Activated T-cell treated with anti-CD3 and anti-CD28 coated beads for 4 hours (primary cell): ENCODE results near the gene FARSA.
"Not testable (repeated sequence)": the region's sequence is repeated elsewhere in the genome, so short reads cannot be mapped to it uniquely, and the experiment has no call there.

Experiments used
- DNase-seq: peaks from one replicate; pipeline ENCODE4 v3.0.0-alpha.2; 2020

FARSA gene

DNA sequence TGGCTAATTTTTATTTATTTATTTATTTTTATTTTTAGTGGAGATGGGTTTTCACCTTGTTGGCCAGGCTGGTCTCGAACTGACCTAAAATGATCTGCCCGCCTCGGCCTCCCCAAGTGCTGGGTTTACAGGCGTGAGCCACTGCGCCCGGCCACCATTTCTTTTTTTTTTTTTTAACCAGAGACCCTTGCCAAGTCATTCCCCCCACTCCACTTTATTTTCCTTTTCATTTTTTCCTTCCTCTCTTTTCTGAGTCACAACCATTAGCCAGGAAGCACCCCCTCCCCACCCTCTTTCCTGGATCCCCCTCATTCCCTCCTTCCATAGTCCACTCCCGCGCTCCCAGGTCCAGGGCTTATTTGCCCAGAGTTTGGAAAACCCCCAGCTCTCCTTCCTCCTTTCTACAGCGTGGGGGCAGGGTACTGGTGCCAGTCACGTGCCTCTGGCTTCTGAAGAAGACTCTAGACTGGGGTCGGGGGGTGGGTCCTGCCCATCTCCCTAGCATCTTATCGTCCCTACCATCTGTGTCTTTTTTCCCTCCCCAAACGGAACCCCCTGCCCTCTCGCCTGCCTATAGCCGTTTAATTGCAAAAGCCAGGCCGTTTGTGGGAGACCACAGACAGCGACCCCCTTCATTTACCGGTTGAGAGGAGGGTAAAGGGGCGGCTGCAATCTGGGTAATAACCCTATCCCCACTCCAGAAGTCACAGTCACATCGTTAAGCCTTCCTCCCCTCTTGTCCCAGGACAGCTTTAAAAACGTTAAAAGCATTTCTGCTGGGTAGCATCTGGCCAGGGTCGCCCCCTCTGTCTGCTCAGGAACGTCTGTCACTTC lies 3.8 kb upstream of the FARSA start:
- no peak for DNase-seq

DNA sequence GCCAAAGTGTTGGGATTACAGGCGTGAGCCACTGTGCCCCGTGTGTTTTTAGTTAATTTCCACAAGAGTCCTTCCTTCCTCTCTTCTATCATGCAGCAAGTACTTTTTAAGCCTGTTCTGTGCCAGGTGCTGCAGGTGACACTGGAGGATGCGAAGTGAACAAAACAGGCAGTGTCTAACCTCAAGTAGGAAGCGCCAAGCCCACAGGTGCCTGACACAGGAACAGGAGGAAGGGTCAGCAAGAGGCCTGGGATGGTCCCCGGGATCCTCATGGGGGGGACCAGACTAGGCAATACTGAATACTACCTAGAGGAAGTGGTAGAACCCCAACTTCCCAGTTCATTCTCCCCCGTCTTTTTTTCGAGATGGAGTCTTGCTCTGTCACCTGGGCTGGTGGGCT lies 3.1 kb upstream of the FARSA start:
- no peak for DNase-seq

DNA sequence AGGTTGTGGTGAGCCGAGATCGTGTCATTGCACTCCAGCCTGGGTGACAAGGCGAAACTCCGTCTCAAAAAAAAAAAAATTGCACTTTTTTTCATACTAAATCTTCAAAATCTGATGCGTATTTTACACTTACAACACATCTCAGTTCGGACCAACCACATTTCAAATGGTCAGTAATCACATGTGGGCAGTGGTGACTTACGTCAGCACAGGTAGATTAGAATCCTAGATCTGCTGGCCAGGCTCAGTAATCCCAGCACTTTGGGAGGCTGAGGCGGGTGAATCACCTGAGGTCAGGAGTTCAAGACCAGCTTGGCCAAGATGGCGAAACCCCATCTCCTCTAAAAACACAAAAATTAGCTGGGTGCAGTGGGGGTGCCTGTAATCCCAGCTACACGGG lies 1.6 kb upstream of the FARSA start:
- DNase-seq = no peak

DNA sequence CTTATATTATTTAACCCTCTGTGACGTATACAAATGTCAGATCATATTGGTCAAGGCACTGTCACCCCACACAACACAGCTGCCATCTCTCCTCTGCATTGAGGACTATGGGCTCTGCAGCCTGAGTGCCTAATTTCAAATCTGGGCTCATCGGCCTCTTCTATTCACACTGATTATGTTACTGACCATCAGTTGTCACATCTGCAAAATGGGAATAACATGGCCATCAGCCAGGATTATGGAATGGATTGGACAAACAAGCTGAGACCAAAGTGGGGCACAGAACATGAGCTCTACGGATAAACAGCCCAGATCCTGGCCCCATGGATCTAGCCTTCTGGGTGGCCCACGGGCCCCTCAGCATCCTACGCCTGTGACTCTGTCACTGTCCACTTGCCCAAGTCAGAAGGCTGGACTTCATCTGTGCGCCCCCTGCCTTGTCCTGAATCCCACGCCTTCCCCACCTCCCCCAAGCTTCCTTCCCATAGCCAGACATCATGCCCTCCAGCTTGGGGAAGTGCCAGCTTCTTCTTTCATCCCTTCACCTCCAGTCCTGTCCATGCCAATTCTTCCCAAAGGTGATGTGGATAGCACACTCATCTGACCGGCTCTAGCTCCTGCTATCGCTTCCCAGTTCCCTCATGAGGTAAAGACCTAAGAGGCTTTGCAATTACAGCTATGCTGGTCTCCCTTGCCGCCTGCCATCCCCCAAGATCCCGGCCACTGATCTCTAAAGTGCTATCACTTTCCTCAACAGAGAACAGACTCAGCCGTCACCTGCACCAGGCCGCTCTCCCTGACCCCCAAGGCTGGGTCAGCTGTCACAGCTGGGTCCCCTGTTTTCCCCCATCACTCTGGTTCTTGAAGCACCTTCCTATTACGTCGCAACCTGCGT lies 872 bp downstream of the FARSA start:
- DNase-seq = no peak

DNA sequence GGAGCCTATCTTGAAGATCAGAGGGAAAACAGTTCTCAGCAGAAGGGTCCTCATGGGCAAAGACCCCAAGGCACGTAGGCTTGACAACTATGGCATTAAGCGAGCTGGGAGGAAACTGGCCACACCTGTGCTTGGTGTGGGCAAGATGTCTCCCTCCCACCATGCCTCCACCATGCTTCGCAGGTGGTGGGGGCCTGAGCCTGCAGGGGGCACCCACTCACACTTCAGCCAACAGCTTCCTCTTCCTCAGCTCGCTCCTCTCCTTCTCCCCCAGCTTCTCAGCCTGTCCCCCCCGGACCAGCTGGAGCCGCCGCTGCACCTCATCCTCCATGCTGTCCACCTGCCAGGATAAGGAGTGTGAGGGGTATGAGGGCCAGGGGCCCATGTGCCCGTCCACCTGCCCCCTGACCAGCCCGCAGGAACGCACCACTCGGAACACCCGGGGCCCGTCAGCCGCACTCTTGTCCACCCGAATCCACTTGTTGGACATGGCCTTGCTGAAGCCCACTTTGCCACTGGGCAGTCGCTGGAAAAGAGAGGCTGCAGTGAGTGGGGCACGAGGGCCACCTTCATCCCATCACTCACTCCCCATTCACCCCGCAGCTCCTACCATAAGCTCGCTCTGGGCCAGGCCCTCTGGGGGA lies 3.4 kb downstream of the FARSA start:
- no peak for DNase-seq

DNA sequence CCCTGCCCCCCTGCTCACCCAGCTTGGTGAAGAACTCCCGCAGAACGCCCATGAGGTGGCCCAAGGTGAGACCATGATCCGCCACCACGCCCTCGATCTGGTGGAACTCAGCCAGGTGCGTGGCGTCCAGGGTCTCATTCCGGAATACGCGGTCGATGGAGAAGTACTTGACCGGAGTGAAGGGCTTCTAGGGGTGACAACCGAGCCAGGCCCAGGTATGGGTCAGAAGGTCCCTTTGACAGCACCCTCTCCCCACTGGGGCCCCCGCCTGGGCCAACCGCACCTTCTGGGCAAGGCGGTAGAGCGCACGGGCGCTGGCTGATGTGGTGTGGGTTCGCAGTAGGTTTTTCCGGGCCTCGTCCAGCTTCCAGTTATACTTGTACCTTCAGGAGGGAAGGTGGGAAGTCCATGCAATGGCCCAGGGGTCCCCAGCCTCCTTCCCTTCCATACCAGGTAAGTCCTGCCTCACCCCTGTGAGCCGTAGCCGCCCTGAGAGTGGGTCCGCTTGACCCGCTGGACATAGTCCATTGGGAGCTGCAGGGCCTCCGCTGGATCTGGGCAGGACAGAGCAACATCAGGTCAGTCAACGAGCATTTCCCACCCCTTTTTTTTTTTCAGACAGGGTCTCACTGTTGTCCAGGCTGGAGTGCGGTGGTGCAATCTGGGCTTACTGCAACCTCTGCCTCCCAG lies 8.7 kb downstream of the FARSA start:
- no peak for DNase-seq

DNA sequence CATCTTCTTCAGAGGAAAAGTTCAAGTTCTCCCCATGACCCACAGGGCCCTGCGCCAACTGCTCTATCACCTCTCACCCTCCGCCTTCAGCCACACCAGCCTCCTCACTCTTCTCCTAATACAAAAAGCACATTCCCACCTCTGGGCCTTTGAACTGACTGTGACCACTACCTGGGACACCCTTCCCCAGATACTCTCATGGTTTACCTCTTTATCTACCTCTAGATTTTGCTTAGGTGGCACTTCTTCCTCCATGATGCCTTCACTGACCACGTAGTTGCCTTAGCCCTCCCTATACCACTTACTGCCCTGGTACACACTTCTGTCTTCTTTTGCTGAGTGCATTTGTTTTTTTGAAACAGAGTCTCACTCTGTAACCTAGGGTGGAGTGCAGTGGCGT lies 10.6 kb downstream of the FARSA start:
- DNase-seq = no peak

DNA sequence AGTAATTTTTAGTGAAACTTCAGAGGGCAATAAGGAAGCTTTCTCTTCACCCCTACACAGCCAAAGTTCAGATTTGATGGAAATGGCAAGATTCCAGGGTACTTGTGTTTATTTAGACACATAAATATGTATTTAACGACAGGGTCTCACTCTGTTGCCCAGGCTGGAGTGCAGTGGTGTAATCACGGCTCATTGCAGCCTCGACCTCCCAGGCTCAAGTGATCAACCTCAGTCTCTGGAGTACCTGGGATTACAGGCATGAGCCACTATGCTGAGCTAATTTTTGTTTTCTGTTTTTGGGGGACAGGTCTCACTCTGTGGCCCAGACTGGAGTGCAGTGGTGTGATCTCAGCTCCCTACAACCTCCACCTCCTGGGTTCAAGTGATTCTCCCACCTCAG lies 12.5 kb downstream of the FARSA start:
- DNase-seq = no peak

DNA sequence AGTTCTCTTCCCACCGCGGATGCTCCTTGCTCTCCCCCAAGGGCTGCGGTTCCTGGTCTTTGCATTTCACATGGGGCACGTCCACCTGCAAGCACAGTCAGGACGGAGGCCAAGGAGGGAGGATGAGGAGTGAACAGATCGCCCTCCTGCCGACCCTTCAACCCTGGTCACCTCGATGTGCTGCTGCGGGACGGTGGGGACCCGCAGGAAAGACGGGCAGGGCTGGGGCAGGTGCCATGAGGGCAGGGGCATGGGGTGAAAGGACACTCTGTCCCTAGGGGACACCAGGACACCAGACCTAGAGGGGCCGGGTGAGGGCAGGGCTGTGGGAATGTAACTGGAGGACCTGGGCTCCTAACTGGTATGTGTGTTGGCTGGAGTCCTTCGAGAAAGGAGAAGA lies 15.3 kb downstream of the FARSA start:
- DNase-seq = no peak

DNA sequence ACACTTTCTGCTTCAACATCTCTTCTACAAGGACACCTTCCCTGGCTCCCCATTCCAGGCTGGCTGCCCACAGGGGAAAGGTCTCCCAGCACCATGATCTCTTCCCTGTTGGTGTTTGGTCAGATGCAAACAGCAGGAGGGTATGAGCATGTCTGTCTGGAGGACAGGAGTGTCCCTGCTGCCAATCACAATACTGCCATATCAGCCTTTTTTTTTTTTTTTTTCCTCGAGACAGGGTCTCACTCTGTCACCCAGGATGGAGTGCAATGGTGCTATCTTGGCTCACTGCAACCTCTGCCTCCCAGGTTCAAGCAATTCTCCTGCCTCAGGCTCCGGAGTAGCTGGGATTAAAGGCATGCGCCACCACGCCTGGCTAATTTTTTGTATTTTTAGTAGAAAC lies 17.7 kb downstream of the FARSA start:
- DNase-seq = not testable (repeated sequence)

DNA sequence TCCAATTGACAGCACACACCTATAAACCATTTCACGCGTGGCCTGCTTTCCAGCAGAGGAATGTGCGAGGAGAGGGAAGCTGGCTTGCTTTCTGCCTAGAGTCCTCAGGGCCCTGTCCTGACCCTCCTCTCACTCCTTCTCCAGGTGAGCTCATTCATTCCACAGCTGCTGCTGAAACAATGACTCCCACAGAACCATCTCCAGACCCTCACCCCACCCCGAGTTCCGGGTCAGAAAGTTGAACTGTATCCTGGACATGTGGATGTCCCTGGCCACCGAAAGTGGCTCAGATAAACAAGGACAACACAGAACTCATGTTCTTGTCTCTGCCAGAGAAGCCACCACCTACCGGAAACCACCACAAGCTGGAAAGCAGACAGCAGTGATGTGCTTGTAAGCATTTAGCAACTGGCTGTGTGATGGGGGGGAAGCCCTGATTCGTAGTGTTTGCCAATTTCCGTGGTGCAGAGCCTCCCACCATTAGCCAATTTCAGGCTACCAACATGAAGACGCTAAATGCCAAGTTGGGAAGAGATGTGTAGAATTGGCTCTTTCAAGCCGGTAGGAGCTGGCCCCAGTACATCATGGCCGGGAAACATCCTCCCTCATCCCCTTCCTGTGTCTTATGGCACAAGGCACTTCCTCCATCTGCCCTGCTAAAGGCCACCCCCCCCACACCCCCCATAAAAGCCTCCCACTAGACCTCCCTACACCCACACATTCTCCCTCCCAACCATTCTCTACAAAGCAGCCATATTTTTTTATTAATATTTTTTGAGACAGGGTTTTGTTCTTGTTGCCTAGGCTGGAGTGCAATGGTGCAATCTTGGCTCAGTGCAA lies 19.4 kb downstream of the FARSA start:
- peak; percentile 27 for DNase-seq

DNA sequence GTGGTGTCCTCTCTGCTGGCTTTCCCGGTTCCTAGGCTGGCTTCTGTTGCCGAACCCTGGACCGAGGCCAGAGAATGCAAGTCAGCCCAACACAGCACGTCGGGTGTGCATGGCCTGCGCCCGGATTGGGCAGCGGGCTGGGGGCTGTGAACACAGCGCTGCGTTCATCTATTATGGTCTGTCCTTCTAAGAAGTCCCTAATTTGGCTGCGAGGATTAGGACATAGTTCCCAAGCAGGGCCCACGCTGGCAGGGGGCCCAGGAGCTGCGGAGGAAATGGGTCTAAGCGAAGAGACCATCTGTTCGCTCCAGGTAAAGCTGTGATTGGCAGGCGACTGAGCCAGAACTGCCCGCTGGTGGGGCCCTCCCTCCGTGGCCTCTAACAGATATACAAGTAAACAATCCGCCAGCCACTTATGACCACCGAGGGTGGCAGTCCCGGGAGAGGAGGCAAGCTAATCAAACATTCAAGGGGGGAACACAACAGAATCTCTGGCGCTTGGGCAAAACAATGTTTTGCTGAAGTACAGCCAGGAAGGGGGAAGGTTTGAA lies 20.4 kb downstream of the FARSA start:
- DNase-seq = no peak

DNA sequence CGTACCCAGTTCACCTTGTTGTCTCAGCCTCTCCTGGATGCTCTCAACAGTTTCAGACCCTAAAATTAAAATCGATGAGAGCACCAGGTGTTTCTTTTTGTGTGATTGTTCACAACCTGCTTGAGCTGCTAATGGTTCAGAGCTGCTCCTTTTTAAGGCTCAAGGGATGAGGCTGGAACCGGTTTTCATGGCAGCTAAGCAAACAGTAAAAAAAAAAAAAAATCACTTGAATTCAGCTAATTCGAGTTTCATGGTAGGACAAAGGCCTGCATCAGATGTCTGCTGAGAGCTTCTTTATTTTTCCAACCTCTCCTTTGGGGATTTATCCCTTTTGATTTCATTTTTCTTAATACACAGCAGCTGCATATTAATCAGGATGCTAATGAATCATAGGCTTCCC lies 20.9 kb downstream of the FARSA start:
- DNase-seq = no peak

DNA sequence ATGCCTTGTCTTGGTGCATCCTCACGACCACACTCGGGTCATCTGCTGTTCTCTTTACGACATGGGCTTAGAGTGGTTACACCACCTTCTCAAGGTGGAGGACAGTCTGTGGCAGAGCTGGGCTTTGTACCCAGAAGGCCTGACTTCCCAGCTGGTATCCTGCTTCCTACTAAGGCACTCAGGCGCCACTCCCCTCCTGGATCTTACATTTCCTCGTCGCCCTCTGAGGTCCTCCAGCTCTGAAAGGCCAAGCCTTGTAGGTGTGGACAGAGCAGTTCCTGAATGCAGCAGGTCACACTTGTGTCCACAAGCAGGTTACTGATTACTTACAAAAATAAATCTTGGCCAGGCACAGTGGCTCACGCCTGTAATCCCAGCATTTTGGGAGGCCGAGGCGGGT lies 26.3 kb downstream of the FARSA start:
- DNase-seq = no peak

DNA sequence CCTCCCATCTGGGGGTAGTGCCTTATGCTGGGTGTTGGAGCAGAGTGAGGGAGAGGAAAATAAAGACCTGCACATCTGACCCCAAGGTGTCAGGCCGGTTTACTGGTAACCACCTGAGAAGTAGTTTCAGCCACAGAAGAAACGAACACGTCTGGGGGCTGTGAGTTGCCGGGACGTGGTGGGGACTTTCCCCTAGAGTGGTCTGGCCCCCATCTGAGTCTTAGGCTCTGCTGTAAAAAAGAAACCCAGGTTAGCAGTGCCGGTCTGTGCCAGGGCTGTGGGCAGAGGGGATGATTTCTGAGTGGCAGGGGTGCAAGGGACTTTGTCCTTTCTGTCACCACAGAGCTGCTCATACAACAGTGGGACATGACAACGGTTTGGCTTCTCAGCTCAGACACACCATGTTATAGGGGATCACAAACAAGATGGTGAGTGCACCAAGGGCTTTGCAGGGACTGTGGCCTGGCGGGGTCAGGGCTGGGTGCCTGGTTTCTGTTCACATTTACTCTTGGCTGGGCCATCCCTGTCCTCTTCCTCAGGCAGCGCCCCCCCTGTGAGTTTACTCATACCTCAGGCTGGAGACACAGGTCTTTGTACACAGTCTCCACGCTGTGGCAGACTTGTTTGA lies 33.5 kb downstream of the FARSA start:
- no peak for DNase-seq

DNA sequence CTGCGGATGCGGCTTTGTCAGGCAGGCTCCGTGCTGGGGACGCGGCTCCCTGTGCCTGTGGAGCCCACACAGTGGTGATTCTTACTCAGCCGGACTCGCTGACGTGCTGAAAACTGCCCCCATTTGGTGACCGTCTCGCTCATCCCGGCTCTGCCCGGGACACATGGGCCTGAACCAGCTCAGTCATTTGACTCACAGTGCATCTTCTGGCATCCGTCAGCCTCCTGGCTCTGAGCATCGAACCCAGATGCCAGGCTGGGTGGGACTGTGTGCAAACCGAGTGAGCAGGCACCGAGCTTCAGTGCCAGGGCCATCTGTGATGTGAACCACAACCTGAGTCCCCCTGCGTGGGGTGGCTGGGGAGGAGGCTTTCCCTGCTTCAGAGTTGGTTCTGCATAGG lies 37.1 kb downstream of the FARSA start:
- no peak for DNase-seq

DNA sequence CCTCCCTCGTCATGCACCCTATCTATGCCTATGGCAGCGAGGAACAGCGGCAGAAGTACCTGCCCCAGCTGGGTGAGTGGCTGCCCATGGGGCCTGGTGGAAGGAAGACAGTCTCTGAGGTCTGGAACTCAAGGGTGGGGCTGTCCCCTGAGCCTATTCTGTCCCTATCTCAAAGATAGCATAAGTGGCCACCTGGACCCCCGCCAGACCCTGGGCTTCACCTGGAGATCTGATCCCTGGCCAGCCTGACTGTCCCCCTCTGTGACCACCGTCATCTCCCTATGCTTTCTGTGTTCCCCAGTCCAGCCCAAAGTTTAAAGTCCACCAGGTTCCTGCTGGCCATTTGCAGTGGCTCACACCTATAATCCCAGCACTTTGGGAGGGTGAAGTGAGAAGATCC lies 39.9 kb downstream of the FARSA start:
- DNase-seq = no peak

DNA sequence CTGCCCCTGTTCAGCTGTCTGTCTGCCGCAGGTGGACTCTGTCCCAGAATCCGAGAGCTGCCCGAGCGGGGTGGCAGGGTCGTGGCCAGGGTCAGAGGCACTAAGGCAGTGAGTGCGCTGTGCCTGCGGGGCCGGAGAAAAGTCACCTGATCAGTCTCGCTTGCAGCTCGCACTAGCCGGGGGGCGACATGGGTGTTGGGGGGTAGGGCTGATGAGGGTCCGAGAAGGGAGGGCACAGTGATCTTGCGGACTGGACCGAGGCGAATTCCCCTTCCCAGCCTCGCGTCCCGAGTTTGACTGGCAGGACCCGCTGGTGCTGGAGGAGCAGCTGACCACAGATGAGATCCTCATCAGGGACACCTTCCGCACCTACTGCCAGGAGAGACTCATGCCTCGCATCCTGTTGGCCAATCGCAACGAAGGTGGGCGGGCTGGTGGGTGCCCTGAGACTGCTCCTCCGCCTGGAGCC lies 41.9 kb downstream of the FARSA start:
- DNase-seq = no peak

DNA sequence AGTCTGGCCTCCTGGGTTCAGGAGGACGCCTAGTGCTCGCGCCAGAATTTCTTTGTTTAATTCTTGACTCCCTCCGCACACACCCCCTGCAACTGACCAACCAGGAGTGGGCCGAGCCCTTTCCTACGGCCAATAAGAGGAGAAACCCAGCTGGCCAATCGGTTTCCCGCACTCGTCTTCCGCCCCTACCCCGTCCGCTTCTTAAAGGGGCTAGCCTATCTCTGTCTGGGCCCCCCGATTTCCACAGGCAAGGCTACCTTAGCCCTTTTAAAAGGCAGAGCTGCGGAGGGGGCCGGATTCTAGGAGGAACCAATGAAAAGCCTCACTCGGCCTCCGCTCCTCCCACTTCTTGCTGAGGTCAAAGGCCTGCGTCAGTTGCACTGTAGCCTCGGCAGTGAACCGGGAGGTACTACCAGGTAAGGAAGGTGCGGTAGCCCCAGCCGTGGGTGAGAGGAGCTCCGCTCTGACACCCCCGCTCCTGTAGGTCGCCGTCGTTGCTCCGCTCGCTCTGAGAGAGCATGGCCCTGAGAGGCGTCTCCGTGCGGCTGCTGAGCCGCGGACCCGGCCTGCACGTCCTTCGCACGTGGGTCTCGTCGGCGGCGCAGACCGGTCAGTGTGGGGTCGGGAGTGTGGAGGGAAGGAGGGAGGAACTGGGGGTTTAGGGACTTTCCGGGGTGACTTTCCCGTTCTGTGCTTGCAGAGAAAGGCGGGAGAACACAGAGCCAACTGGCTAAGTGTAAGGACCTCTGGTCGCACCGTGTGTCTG lies 42.5 kb downstream of the FARSA start, which contains the start of gene GCDH:
GCDH (plus strand) TSS at position 374 of the 766 bp plus-strand sequence; CDS start at position 519, 145 bp downstream.
- DNase-seq = peak; percentile 91

DNA sequence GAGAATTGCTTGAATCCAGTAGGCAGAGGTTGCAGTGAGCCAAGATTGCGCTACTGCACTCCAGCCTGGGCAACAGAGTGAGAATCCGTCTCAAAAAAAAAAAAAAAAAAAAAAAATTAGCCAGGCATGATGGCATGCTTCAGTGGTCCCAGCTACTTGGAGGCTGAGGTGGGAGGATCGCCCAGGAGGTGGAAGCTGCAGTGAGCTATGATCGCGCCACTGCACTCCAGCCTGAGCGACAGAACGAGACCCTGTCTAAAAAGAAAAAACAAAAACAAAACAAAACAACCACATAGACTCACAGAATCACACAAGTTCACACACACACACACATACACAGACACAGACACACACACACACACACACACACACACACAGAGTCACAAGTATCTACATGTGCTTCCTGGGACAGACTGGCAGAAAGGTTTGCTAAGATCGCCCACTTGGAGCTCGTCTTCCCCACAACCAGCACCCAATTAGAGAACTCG lies 43.2 kb downstream of the FARSA start:
- not testable (repeated sequence) for DNase-seq
